Dendritic cell treated with granulocyte-macrophage colony-stimulating factor and Interleukin-4, amounts not matched to agents 40 ng/mL and 50 ng/mL, for 4 days (primary cell): ENCODE results near the gene SH3BP4.
"Not testable (repeated sequence)": the region's sequence is repeated elsewhere in the genome, so short reads cannot be mapped to it uniquely, and the experiment has no call there.

Experiments used
- H3K27ac Mint-ChIP-seq: one replicate; pipeline ENCODE4 v1.8.0; 2022; ENCODE audit warnings: mild to moderate bottlenecking, mixed read lengths
- H3K27me3 Mint-ChIP-seq: one replicate; pipeline ENCODE4 v1.8.0; 2022; ENCODE audit warnings: mild to moderate bottlenecking, mixed read lengths
- H3K36me3 Mint-ChIP-seq: one replicate; pipeline ENCODE4 v1.8.0; 2022; ENCODE audit warnings: low read depth, mixed read lengths
- H3K4me1 Mint-ChIP-seq: one replicate; pipeline ENCODE4 v1.8.0; 2022; ENCODE audit warnings: low read depth, mixed read lengths
- H3K4me3 Mint-ChIP-seq: one replicate; pipeline ENCODE4 v1.8.0; 2022; ENCODE audit warnings: mild to moderate bottlenecking, moderate library complexity, mixed read lengths
- H3K9me3 Mint-ChIP-seq: one replicate; pipeline ENCODE4 v1.8.0; 2022; ENCODE audit warnings: mixed read lengths
- intact Hi-C: fragments of 100-400 bp; cut with micrococcal nuclease; formaldehyde crosslinking; loops from one replicate; pipeline ENCODE4 v1.15.0; 2022

The SH3BP4 gene

GRCh38 chr2:235008584-235009044 is 56.8 kb downstream of the SH3BP4 start:
- H3K36me3 Mint-ChIP-seq = no peaks in the 10 kb centered on the region
- no peaks in the 10 kb centered on the region for H3K4me1 Mint-ChIP-seq
- H3K27ac Mint-ChIP-seq = no peak overlapping the region
- H3K9me3 Mint-ChIP-seq = peaks cover 6% of the 10 kb centered on the region
- intact Hi-C loops = no loop called here
- H3K27me3 Mint-ChIP-seq = peaks cover 5% of the 10 kb centered on the region
- no peak overlapping the region for H3K4me3 Mint-ChIP-seq

GRCh38 chr2:235009081-235009480 is 57.3 kb downstream of the SH3BP4 start:
- Mint-ChIP-seq H3K9me3 (peaks cover 6% of the 10 kb centered on the region), H3K4me1 (no peaks in the 10 kb centered on the region), H3K27me3 (peaks cover 5% of the 10 kb centered on the region), H3K27ac (no peak overlapping the region), H3K4me3 (no peak overlapping the region), H3K36me3 (no peaks in the 10 kb centered on the region)
- intact Hi-C loops = no loop called here

- Mint-ChIP-seq H3K4me1 (no peaks in the 10 kb centered on the region), H3K27ac (no peak overlapping the region), H3K36me3 (peaks cover 1% of the 10 kb centered on the region), H3K4me3 (no peak overlapping the region), H3K27me3 (peaks cover 5% of the 10 kb centered on the region), H3K9me3 (peaks cover 17% of the 10 kb centered on the region)
- intact Hi-C loops = no loop called here
Observed at GRCh38 chr2:235010117-235010714, 58.4 kb downstream of the SH3BP4 start.

GRCh38 chr2:235011607-235011928 is 59.8 kb downstream of the SH3BP4 start:
- Mint-ChIP-seq H3K4me3 (no peak overlapping the region), H3K27me3 (peaks cover 8% of the 10 kb centered on the region), H3K9me3 (peaks cover 27% of the 10 kb centered on the region), H3K27ac (no peak overlapping the region), H3K36me3 (peaks cover 5% of the 10 kb centered on the region), H3K4me1 (no peaks in the 10 kb centered on the region)
- intact Hi-C loops = no loop called here

- Mint-ChIP-seq H3K9me3 (peaks cover 27% of the 10 kb centered on the region), H3K4me3 (no peak overlapping the region), H3K27ac (no peak overlapping the region), H3K4me1 (no peaks in the 10 kb centered on the region), H3K36me3 (peaks cover 5% of the 10 kb centered on the region), H3K27me3 (peaks cover 8% of the 10 kb centered on the region)
- intact Hi-C loops = no loop called here
Observed at GRCh38 chr2:235011929-235012631, 60.3 kb downstream of the SH3BP4 start.

GRCh38 chr2:235017441-235017840 is 65.6 kb downstream of the SH3BP4 start:
- H3K36me3 Mint-ChIP-seq = peaks cover 5% of the 10 kb centered on the region
- H3K4me3 Mint-ChIP-seq = no peak overlapping the region
- H3K27ac Mint-ChIP-seq = no peak overlapping the region
- intact Hi-C loops = no loop called here
- peaks cover 20% of the 10 kb centered on the region for H3K9me3 Mint-ChIP-seq
- no peaks in the 10 kb centered on the region for H3K4me1 Mint-ChIP-seq
- H3K27me3 Mint-ChIP-seq = peaks cover 3% of the 10 kb centered on the region

GRCh38 chr2:235018838-235019237 is 67.0 kb downstream of the SH3BP4 start:
- no peak overlapping the region for H3K4me3 Mint-ChIP-seq
- H3K27ac Mint-ChIP-seq = no peak overlapping the region

GRCh38 chr2:235020141-235020540 is 68.3 kb downstream of the SH3BP4 start:
- H3K9me3 Mint-ChIP-seq = peaks cover 10% of the 10 kb centered on the region
- H3K27ac Mint-ChIP-seq, H3K36me3 Mint-ChIP-seq, H3K27me3 Mint-ChIP-seq, H3K4me3 Mint-ChIP-seq, intact Hi-C loops, H3K4me1 Mint-ChIP-seq: not testable (repeated sequence)

More at GRCh38 chr2:235018838-235019237, 67.0 kb downstream of the SH3BP4 start:
- intact Hi-C loops = no loop called here
- H3K27me3 Mint-ChIP-seq = peaks cover 3% of the 10 kb centered on the region
- H3K36me3 Mint-ChIP-seq = peaks cover 5% of the 10 kb centered on the region
- H3K9me3 Mint-ChIP-seq = peaks cover 20% of the 10 kb centered on the region
- no peaks in the 10 kb centered on the region for H3K4me1 Mint-ChIP-seq

GRCh38 chr2:235021752-235022151 is 69.9 kb downstream of the SH3BP4 start:
- H3K9me3 Mint-ChIP-seq = no peaks in the 10 kb centered on the region
- H3K27me3 Mint-ChIP-seq = peaks cover 1% of the 10 kb centered on the region
- H3K4me3 Mint-ChIP-seq = no peak overlapping the region
- intact Hi-C loops = no loop called here
- H3K4me1 Mint-ChIP-seq = no peaks in the 10 kb centered on the region
- H3K27ac Mint-ChIP-seq = no peak overlapping the region
- no peaks in the 10 kb centered on the region for H3K36me3 Mint-ChIP-seq

- peaks cover 1% of the 10 kb centered on the region for H3K27me3 Mint-ChIP-seq
- intact Hi-C loops = no loop called here
- H3K4me1 Mint-ChIP-seq = no peaks in the 10 kb centered on the region
- H3K27ac Mint-ChIP-seq = no peak overlapping the region
- no peaks in the 10 kb centered on the region for H3K9me3 Mint-ChIP-seq
- no peak overlapping the region for H3K4me3 Mint-ChIP-seq
- no peaks in the 10 kb centered on the region for H3K36me3 Mint-ChIP-seq
Observed at GRCh38 chr2:235024191-235024860, 72.5 kb downstream of the SH3BP4 start.

GRCh38 chr2:235024931-235025773 is 73.3 kb downstream of the SH3BP4 start:
- peaks cover 3% of the 10 kb centered on the region for H3K27me3 Mint-ChIP-seq
- H3K4me1 Mint-ChIP-seq = no peaks in the 10 kb centered on the region
- intact Hi-C loops = no loop called here

GRCh38 chr2:235025800-235026536 is 74.2 kb downstream of the SH3BP4 start:
- Mint-ChIP-seq H3K27me3 (peaks cover 5% of the 10 kb centered on the region), H3K36me3 (no peaks in the 10 kb centered on the region), H3K4me3 (no peak overlapping the region), H3K4me1 (no peaks in the 10 kb centered on the region), H3K27ac (no peak overlapping the region), H3K9me3 (no peaks in the 10 kb centered on the region)
- intact Hi-C loops = no loop called here

More at GRCh38 chr2:235024931-235025773, 73.3 kb downstream of the SH3BP4 start:
- Mint-ChIP-seq H3K4me3 (no peak overlapping the region), H3K9me3 (no peaks in the 10 kb centered on the region), H3K27ac (no peak overlapping the region), H3K36me3 (no peaks in the 10 kb centered on the region)
